H1 (cell line): ENCODE measurements around the gene ZNF619. TPM values are rescaled to one million over a fixed set of nuclear protein-coding genes. Genes with fewer than 3 reads are reported as not detected.

Experiments
- BACH1 ChIP-seq: IDR thresholded peaks from 2 replicates; pipeline ENCODE4 v1.6.1; 2012; ENCODE audit warnings: low read length, improper control_type of control experiment
- BRCA1 ChIP-seq: IDR thresholded peaks from 2 replicates; pipeline ENCODE4 v1.6.1; 2012; ENCODE audit warnings: low read depth, low read length, improper control_type of control experiment
- JUN ChIP-seq: IDR thresholded peaks from 2 replicates; pipeline ENCODE4 v1.6.1; 2011; ENCODE audit warnings: low read depth, mild to moderate bottlenecking, improper control_type of control experiment, low read length
- POLR2A ChIP-seq, 2 experiments: IDR thresholded peaks; 1 replicate in 1 of 2; 2 replicates in 1 of 2; pipeline ENCODE4 v1.6.1; 2011; ENCODE audit warnings: low read depth in 2 of 2, low read length in 2 of 2, mild to moderate bottlenecking in 2 of 2; ENCODE audit errors: control extremely low read depth in 1 of 2
- POU5F1 ChIP-seq: IDR thresholded peaks from 2 replicates; pipeline ENCODE4 v1.6.1; 2011; ENCODE audit warnings: low read depth, mild to moderate bottlenecking, low read length, moderate library complexity
- RXRA ChIP-seq: IDR thresholded peaks from 2 replicates; pipeline ENCODE4 v1.6.1; 2011; ENCODE audit warnings: low read depth, mild to moderate bottlenecking, low read length, moderate library complexity; ENCODE audit not compliant: insufficient read depth
- SRF ChIP-seq: IDR thresholded peaks from 2 replicates; pipeline ENCODE4 v1.6.1; 2011; ENCODE audit warnings: mild to moderate bottlenecking, low read depth, low read length, moderate library complexity
- TAF7 ChIP-seq: optimal IDR thresholded peaks from 2 replicates; pipeline ENCODE3; 2011; ENCODE audit warnings: low read depth, mild to moderate bottlenecking, inconsistent platforms, low read length, moderate library complexity, borderline replicate concordance
- TBP ChIP-seq: IDR thresholded peaks from 2 replicates; pipeline ENCODE4 v1.6.1; 2011; ENCODE audit warnings: low read depth, low read length, improper control_type of control experiment
- polyA plus RNA-seq, 7 experiments: library from polyadenylated mRNA; depleted of rRNA in 3 of 7; stranded (reverse) in 5 of 7; unstranded in 2 of 7; fragments of >200 nt in 5 of 7; fragments of 200-250 nt in 2 of 7; gene quantifications; 1 replicate in 5 of 7; 2 replicates in 1 of 7; 4 replicates in 1 of 7; pipeline versions ENCODE4 v1.2.1 to v1.2.3, GENCODE V29; 2011 to 2013; ENCODE audit warnings: missing spikeins in 2 of 7, mixed read lengths in 2 of 7
- total RNA-seq: library from RNA; stranded (reverse); fragmentation: NEBNext Ultra II Directional; extraction: Animal tissue kit (Norgen Biotek cat#: 25700); gene quantifications from 2 replicates; pipeline ENCODE4 v1.2.1, GENCODE V29; 2021

The ZNF619 gene
- total and polyA plus RNA-seq, 2 of the 8 experiments (the other 6 are each of a cell fraction or from before 2014, with no cell fraction given), result 2.3 to 8.2 TPM

DNA sequence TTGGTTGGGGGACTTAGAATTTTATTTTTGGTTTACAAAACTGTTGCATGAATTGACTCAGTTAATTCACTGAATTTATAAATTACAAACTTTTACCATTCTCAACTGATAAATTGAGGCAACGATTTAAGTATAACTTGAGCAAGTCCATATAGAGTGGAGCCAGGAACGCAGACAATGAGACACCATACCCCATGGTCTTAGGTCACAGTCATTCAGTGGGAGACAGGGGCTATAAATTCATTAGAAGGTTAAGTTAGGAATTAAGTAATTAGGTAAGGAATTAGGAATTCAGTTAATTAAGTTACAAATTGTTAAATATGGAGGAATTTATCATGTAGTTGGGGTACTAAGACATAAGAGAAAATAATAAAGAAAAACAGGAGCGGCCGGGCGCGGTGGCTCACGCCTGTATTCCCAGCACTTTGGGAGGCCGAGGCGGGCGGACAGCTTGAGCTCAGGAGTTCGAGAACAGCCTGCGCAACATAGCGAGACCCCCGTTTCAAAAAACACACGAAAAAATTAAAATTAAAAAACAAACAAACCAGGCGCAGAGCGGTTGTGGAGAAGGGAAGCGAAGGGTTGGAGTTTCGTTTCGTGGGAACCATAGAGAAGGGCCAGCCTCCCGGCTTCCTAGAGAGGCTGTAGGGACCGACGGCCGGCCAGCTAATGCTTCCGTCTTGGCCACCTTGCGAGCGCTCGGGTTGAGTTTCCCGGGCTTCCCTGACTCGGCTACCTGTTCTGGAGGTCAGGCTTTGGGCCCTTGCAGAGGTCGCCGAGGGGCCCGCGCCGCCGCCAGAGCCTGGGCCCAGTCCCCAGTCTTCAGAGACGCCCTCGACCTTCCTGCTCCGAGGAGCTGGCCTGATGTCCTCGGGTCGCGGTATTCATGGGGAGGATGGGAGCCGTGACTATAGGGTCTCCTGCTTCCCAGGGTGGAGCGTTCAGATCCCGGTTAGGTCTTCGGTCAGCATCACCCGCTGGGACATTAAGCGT, at the start of gene ZNF619 (continued):
- TF ChIP-seq BRCA1, result no peak
- TF ChIP-seq TAF7, result peak; percentile 45
- TF ChIP-seq POLR2A (IDR thresholded peaks at IDR 0.05; ENCODE audit: control extremely low read depth in 1 of 2, low read depth in 2 of 2, low read length in 2 of 2), result peak in 1 of 2 experiments; percentile 60; a peak in 2 of 3 replicates
- no peak for TF ChIP-seq JUN
- no peak for TF ChIP-seq SRF
- no peak for TF ChIP-seq RXRA
- TF ChIP-seq BACH1, result no peak
- TF ChIP-seq TBP, result peak; percentile 72
- TF ChIP-seq POU5F1, result no peak
